ENCODE data around the gene TBC1D22A.
"Not testable (repeated sequence)": the region's sequence is repeated elsewhere in the genome, so short reads cannot be mapped to it uniquely, and the experiment has no call there.

Gene TBC1D22A

GRCh38 chr22:47116426-47117341 lies 354.2 kb downstream of the TBC1D22A start:
- Histone ChIP-seq H3K4me3 (ENCODE audit: low read length in 2 of 2) (no peak overlapping the region), H3K9ac (ENCODE audit: low read length in 2 of 2) (no peak overlapping the region), H3K27me3 (ENCODE audit: control insufficient read depth in 1 of 2, insufficient read depth in 2 of 2, low read length in 2 of 2) (no peaks in the 10 kb centered on the region), H3K4me1 (ENCODE audit: control insufficient read depth, insufficient read depth, low read length) (no peaks in the 10 kb centered on the region), H3K36me3 (ENCODE audit: control insufficient read depth in 2 of 2, insufficient read depth in 2 of 2, low read length in 2 of 2) (peaks cover 0 to 2% of the 10 kb centered on the region in 2 donors), H3K27ac (ENCODE audit: low read length) (no peak overlapping the region), H3K9me3 (ENCODE audit: control insufficient read depth in 2 of 2, low read length in 2 of 2) (no peaks in the 10 kb centered on the region)

- H3K4me1 ChIP-seq (ENCODE audit: control insufficient read depth, insufficient read depth, low read length); H3K27me3 ChIP-seq (ENCODE audit: control insufficient read depth in 1 of 2, insufficient read depth in 2 of 2, low read length in 2 of 2); H3K4me3 ChIP-seq (ENCODE audit: low read length in 2 of 2); H3K9ac ChIP-seq (ENCODE audit: low read length in 2 of 2); H3K27ac ChIP-seq (ENCODE audit: low read length); H3K36me3 ChIP-seq (ENCODE audit: control insufficient read depth in 2 of 2, insufficient read depth in 2 of 2, low read length in 2 of 2); H3K9me3 ChIP-seq (ENCODE audit: control insufficient read depth in 2 of 2, low read length in 2 of 2): not testable (repeated sequence)
Measured at GRCh38 chr22:47117442-47117841, 355.0 kb downstream of the TBC1D22A start.

- H3K9ac ChIP-seq (ENCODE audit: low read length in 2 of 2), result no peak overlapping the region
- H3K36me3 ChIP-seq (ENCODE audit: control insufficient read depth in 2 of 2, insufficient read depth in 2 of 2, low read length in 2 of 2), result peaks cover 0 to 3% of the 10 kb centered on the region in 2 donors
- H3K4me1 ChIP-seq (ENCODE audit: control insufficient read depth, insufficient read depth, low read length), result no peaks in the 10 kb centered on the region
- no peaks in the 10 kb centered on the region for H3K27me3 ChIP-seq (ENCODE audit: control insufficient read depth in 1 of 2, insufficient read depth in 2 of 2, low read length in 2 of 2)
- no peak overlapping the region for H3K27ac ChIP-seq (ENCODE audit: low read length)
- no peak overlapping the region for H3K4me3 ChIP-seq (ENCODE audit: low read length in 2 of 2)
- H3K9me3 ChIP-seq (ENCODE audit: control insufficient read depth in 2 of 2, low read length in 2 of 2), result no peaks in the 10 kb centered on the region
Measured at GRCh38 chr22:47119181-47119580, 356.7 kb downstream of the TBC1D22A start.

GRCh38 chr22:47120399-47120798 lies 357.9 kb downstream of the TBC1D22A start:
- no peak overlapping the region for H3K27ac ChIP-seq (ENCODE audit: low read length)
- H3K36me3 ChIP-seq (ENCODE audit: control insufficient read depth in 2 of 2, insufficient read depth in 2 of 2, low read length in 2 of 2), result peaks cover 0 to 3% of the 10 kb centered on the region in 2 donors
- H3K4me3 ChIP-seq (ENCODE audit: low read length in 2 of 2), result no peak overlapping the region
- no peaks in the 10 kb centered on the region for H3K27me3 ChIP-seq (ENCODE audit: control insufficient read depth in 1 of 2, insufficient read depth in 2 of 2, low read length in 2 of 2)
- no peaks in the 10 kb centered on the region for H3K9me3 ChIP-seq (ENCODE audit: control insufficient read depth in 2 of 2, low read length in 2 of 2)
- H3K9ac ChIP-seq (ENCODE audit: low read length in 2 of 2), result no peak overlapping the region
- H3K4me1 ChIP-seq (ENCODE audit: control insufficient read depth, insufficient read depth, low read length), result no peaks in the 10 kb centered on the region

- no peaks in the 10 kb centered on the region for H3K27me3 ChIP-seq (ENCODE audit: control insufficient read depth in 1 of 2, insufficient read depth in 2 of 2, low read length in 2 of 2)
Measured at GRCh38 chr22:47121791-47122190, 359.3 kb downstream of the TBC1D22A start.

GRCh38 chr22:47122441-47123000 lies 360.1 kb downstream of the TBC1D22A start:
- H3K27ac ChIP-seq (ENCODE audit: low read length), result no peak overlapping the region
- no peaks in the 10 kb centered on the region for H3K9me3 ChIP-seq (ENCODE audit: control insufficient read depth in 2 of 2, low read length in 2 of 2)
- no peaks in the 10 kb centered on the region for H3K4me1 ChIP-seq (ENCODE audit: control insufficient read depth, insufficient read depth, low read length)
- no peak overlapping the region for H3K9ac ChIP-seq (ENCODE audit: low read length in 2 of 2)
- peaks cover 0 to 3% of the 10 kb centered on the region in 2 donors for H3K36me3 ChIP-seq (ENCODE audit: control insufficient read depth in 2 of 2, insufficient read depth in 2 of 2, low read length in 2 of 2)
- no peak overlapping the region for H3K4me3 ChIP-seq (ENCODE audit: low read length in 2 of 2)
- no peaks in the 10 kb centered on the region for H3K27me3 ChIP-seq (ENCODE audit: control insufficient read depth in 1 of 2, insufficient read depth in 2 of 2, low read length in 2 of 2)

More at GRCh38 chr22:47121791-47122190, 359.3 kb downstream of the TBC1D22A start:
- no peak overlapping the region for H3K4me3 ChIP-seq (ENCODE audit: low read length in 2 of 2)
- no peak overlapping the region for H3K9ac ChIP-seq (ENCODE audit: low read length in 2 of 2)
- H3K9me3 ChIP-seq (ENCODE audit: control insufficient read depth in 2 of 2, low read length in 2 of 2), result no peaks in the 10 kb centered on the region
- H3K27ac ChIP-seq (ENCODE audit: low read length), result no peak overlapping the region
- no peaks in the 10 kb centered on the region for H3K4me1 ChIP-seq (ENCODE audit: control insufficient read depth, insufficient read depth, low read length)
- peaks cover 0 to 3% of the 10 kb centered on the region in 2 donors for H3K36me3 ChIP-seq (ENCODE audit: control insufficient read depth in 2 of 2, insufficient read depth in 2 of 2, low read length in 2 of 2)

GRCh38 chr22:47123006-47123826 lies 360.8 kb downstream of the TBC1D22A start:
- Histone ChIP-seq H3K9ac (ENCODE audit: low read length in 2 of 2) (no peak overlapping the region), H3K27ac (ENCODE audit: low read length) (no peak overlapping the region), H3K4me3 (ENCODE audit: low read length in 2 of 2) (no peak overlapping the region), H3K4me1 (ENCODE audit: control insufficient read depth, insufficient read depth, low read length) (no peaks in the 10 kb centered on the region), H3K9me3 (ENCODE audit: control insufficient read depth in 2 of 2, low read length in 2 of 2) (no peaks in the 10 kb centered on the region), H3K27me3 (ENCODE audit: control insufficient read depth in 1 of 2, insufficient read depth in 2 of 2, low read length in 2 of 2) (no peaks in the 10 kb centered on the region), H3K36me3 (ENCODE audit: control insufficient read depth in 2 of 2, insufficient read depth in 2 of 2, low read length in 2 of 2) (peaks cover 0 to 3% of the 10 kb centered on the region in 2 donors)

GRCh38 chr22:47123827-47124442 lies 361.5 kb downstream of the TBC1D22A start:
- H3K27me3 ChIP-seq (ENCODE audit: control insufficient read depth in 1 of 2, insufficient read depth in 2 of 2, low read length in 2 of 2), result no peaks in the 10 kb centered on the region
- no peak overlapping the region for H3K9ac ChIP-seq (ENCODE audit: low read length in 2 of 2)
- peaks cover 0 to 3% of the 10 kb centered on the region in 2 donors for H3K36me3 ChIP-seq (ENCODE audit: control insufficient read depth in 2 of 2, insufficient read depth in 2 of 2, low read length in 2 of 2)
- no peak overlapping the region for H3K27ac ChIP-seq (ENCODE audit: low read length)
- H3K9me3 ChIP-seq (ENCODE audit: control insufficient read depth in 2 of 2, low read length in 2 of 2), result no peaks in the 10 kb centered on the region
- H3K4me3 ChIP-seq (ENCODE audit: low read length in 2 of 2), result no peak overlapping the region
- no peaks in the 10 kb centered on the region for H3K4me1 ChIP-seq (ENCODE audit: control insufficient read depth, insufficient read depth, low read length)

- Histone ChIP-seq H3K36me3 (ENCODE audit: control insufficient read depth in 2 of 2, insufficient read depth in 2 of 2, low read length in 2 of 2) (peaks cover 0 to 3% of the 10 kb centered on the region in 2 donors), H3K4me3 (ENCODE audit: low read length in 2 of 2) (no peak overlapping the region), H3K27ac (ENCODE audit: low read length) (no peak overlapping the region), H3K4me1 (ENCODE audit: control insufficient read depth, insufficient read depth, low read length) (no peaks in the 10 kb centered on the region), H3K9me3 (ENCODE audit: control insufficient read depth in 2 of 2, low read length in 2 of 2) (no peaks in the 10 kb centered on the region), H3K9ac (ENCODE audit: low read length in 2 of 2) (no peak overlapping the region), H3K27me3 (ENCODE audit: control insufficient read depth in 1 of 2, insufficient read depth in 2 of 2, low read length in 2 of 2) (no peaks in the 10 kb centered on the region)
Measured at GRCh38 chr22:47124451-47124881, 362.0 kb downstream of the TBC1D22A start.

GRCh38 chr22:47124961-47125360 lies 362.5 kb downstream of the TBC1D22A start:
- H3K36me3 ChIP-seq (ENCODE audit: control insufficient read depth in 2 of 2, insufficient read depth in 2 of 2, low read length in 2 of 2), result peaks cover 0 to 3% of the 10 kb centered on the region in 2 donors
- H3K4me1 ChIP-seq (ENCODE audit: control insufficient read depth, insufficient read depth, low read length), result no peaks in the 10 kb centered on the region
- no peak overlapping the region for H3K4me3 ChIP-seq (ENCODE audit: low read length in 2 of 2)
- H3K27me3 ChIP-seq (ENCODE audit: control insufficient read depth in 1 of 2, insufficient read depth in 2 of 2, low read length in 2 of 2), result no peaks in the 10 kb centered on the region
- no peak overlapping the region for H3K9ac ChIP-seq (ENCODE audit: low read length in 2 of 2)
- H3K9me3 ChIP-seq (ENCODE audit: control insufficient read depth in 2 of 2, low read length in 2 of 2), result no peaks in the 10 kb centered on the region
- no peak overlapping the region for H3K27ac ChIP-seq (ENCODE audit: low read length)
